Measurements from ENCODE around the gene FOCAD. TPM values are rescaled to one million over a fixed set of nuclear protein-coding genes. Genes with fewer than 3 reads are reported as not detected.

The FOCAD gene
- total and polyA plus RNA-seq, 8 donors = 5.6 to 212 (median 12.2) TPM

DNA sequence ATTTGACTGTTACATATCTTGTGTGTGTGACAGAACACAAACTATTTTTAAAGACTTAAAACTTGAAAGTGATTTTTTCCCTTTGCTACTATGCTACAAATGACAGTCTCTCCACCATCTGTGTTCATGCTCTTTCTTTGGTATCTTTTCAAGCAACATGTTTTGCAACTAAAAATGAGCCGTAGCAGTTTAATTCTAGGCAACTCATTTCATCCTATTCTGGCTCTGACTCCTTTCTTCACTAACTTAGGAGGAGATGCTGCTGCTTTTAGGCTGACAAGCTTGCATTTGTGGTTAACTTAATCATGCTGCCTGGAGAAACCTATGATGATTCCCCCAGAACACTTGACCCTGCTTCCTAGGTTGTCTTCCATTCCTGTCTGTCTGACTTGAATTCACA is 246.8 kb downstream of the FOCAD start:
- intact Hi-C loops (cut with DNase I; ENCODE audit: low total_unique reads) = no loop called here
- 76 to 88% (median 82%) methylated on average over 1 of the region's 1 CpG for WGBS, 5 donors

DNA sequence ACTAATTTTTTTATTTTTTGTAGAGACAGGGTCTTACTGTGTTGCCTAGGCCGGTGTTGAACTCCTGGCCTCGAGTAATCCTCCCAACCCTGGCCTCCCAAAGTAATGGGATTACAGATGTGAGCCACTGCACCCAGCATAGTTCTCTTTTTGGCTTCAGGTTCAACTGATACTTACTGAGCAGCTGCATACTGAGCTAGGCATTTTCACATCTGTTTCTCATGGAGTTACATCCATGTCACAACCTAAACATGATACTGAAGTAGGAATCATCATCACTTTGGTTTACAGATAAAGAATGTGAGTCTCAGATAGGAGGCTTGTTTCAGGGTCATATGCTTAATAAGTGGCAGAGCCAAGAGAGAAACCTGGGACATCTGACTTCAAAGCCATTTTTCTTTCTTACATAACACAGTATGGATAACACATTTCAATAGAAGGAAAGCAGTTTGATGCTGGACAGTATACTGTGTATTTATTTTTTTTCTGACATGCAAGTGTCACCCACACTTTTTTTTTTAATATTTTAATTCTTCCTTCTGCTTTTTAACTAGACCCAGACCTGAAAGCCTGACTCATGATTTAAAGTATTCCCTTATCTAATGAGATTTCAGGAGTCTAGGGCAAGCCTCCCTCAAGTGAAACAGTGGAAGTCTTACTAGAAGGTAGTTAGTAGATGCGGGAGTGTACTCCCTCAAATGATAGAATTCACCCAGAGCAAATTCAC is 256.6 kb downstream of the FOCAD start:
- H3K4me1 ChIP-seq = peaks cover 0 to 5% (median 2%) of the 10 kb centered on the region in 4 donors
- H3K9me3 ChIP-seq = no peaks in the 10 kb centered on the region
- no peak overlapping the region for H3K27ac ChIP-seq
- 57 to 62% (median 58%) methylated on average over 3 of the region's 3 CpGs for WGBS, 5 donors
- intact Hi-C loops (cut with DNase I; ENCODE audit: low total_unique reads) = loop anchor here (5.0 to 10.0 kb wide), 3 partner anchors 164 to 1013 kb away; no protein-coding TSS in a partner anchor
- TF ChIP-seq POLR2A (IDR thresholded peaks at IDR 0.05) (no peak), POLR2AphosphoS5 (IDR thresholded peaks at IDR 0.05) (no peak), EP300 (IDR thresholded peaks at IDR 0.05) (no peak)
- TF ChIP-seq, protein P1, sequence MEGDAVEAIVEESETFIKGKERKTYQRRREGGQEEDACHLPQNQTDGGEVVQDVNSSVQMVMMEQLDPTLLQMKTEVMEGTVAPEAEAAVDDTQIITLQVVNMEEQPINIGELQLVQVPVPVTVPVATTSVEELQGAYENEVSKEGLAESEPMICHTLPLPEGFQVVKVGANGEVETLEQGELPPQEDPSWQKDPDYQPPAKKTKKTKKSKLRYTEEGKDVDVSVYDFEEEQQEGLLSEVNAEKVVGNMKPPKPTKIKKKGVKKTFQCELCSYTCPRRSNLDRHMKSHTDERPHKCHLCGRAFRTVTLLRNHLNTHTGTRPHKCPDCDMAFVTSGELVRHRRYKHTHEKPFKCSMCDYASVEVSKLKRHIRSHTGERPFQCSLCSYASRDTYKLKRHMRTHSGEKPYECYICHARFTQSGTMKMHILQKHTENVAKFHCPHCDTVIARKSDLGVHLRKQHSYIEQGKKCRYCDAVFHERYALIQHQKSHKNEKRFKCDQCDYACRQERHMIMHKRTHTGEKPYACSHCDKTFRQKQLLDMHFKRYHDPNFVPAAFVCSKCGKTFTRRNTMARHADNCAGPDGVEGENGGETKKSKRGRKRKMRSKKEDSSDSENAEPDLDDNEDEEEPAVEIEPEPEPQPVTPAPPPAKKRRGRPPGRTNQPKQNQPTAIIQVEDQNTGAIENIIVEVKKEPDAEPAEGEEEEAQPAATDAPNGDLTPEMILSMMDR (IDR thresholded peaks at IDR 0.05) = no peak
- H3K27me3 ChIP-seq = no peaks in the 10 kb centered on the region
- no peak overlapping the region for H3K4me3 ChIP-seq
- no peak for DNase-seq
- H3K36me3 ChIP-seq = peaks cover 0 to 23% (median 8%) of the 10 kb centered on the region in 4 donors

More for the DNA sequence above, 246.8 kb downstream of the FOCAD start:
- TF ChIP-seq, protein P1 (IDR thresholded peaks at IDR 0.05) = no peak
- TF ChIP-seq POLR2AphosphoS5 (IDR thresholded peaks at IDR 0.05) = no peak
- TF ChIP-seq POLR2A (IDR thresholded peaks at IDR 0.05) = no peak
- TF ChIP-seq EP300 (IDR thresholded peaks at IDR 0.05) = no peak
- peaks cover 0 to 24% (median 21%) of the 10 kb centered on the region in 4 donors for H3K36me3 ChIP-seq
- H3K9me3 ChIP-seq = no peaks in the 10 kb centered on the region
- H3K27me3 ChIP-seq = no peaks in the 10 kb centered on the region
- H3K4me1 ChIP-seq = peaks cover 0 to 6% (median 0%) of the 10 kb centered on the region in 4 donors
- H3K27ac ChIP-seq = no peak overlapping the region
- no peak overlapping the region for H3K4me3 ChIP-seq
- DNase-seq = no peak

DNA sequence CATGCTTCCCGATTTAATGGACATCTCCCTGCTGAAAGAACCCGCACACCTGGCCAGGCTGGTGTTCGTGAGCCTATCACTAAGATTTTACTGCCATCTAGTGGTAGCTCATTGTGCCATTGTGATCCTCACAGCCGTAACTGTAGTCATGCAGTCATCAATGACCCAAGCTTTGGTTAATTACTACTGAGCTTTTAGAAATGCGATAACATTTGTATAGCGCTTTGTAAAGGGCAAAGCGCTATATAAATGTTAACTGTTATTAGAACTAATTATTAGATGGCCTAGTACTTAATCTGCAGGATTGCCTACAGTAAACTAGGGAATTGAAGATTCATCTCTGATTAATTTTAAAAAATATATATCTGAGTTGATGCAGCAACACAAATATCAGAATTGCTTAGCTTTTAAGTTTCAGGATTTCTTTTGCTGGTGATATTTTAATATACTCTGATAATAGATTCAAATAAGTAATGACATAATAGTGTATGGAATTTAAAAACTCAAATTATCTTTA is 257.2 kb downstream of the FOCAD start:
- H3K4me1 ChIP-seq = peaks cover 0 to 5% (median 2%) of the 10 kb centered on the region in 4 donors
- no peaks in the 10 kb centered on the region for H3K27me3 ChIP-seq
- H3K9me3 ChIP-seq = no peaks in the 10 kb centered on the region
- no peak overlapping the region for H3K4me3 ChIP-seq
- WGBS, 5 donors = 2 to 8% (median 6%) methylated on average over 7 of the region's 7 CpGs
- intact Hi-C loops (cut with DNase I; ENCODE audit: low total_unique reads) = loop anchor here (5.0 to 10.0 kb wide), 3 partner anchors 164 to 1014 kb away; no protein-coding TSS in a partner anchor
- peaks cover 0 to 17% (median 9%) of the 10 kb centered on the region in 4 donors for H3K36me3 ChIP-seq
- TF ChIP-seq POLR2A (IDR thresholded peaks at IDR 0.05) (no peak), POLR2AphosphoS5 (IDR thresholded peaks at IDR 0.05) (peak in 1 of 3 donors; percentile 34), EP300 (IDR thresholded peaks at IDR 0.05) (no peak)
- TF ChIP-seq, protein P1 (IDR thresholded peaks at IDR 0.05) = peak in 5 of 7 experiments; percentile 47 to 82 (median 68)
- no peak overlapping the region for H3K27ac ChIP-seq
- DNase-seq = peak; percentile 65 to 89

DNA sequence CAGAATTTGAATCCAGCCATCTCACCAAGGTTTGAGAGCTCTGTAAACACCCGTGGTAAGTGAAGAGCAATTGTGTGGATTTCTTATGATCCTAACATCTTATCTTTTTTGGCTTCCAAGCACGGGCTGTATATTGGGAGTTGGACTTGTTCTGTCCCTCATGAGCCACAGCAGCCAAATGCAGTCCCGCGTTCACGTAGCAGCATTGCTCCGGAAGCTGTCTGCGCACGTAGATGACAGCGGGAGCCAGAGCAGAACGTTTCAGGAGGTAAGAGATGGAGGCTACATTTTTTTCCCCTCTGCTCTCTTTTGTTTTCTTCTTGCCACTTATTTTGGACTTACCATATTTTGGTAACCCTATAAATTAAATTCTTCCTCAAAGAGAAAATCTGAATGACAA is 260.4 kb downstream of the FOCAD start:
- Histone ChIP-seq H3K27me3 (no peaks in the 10 kb centered on the region), H3K4me3 (no peak overlapping the region), H3K36me3 (peaks cover 0 to 27% (median 13%) of the 10 kb centered on the region in 4 donors), H3K9me3 (no peaks in the 10 kb centered on the region), H3K27ac (no peak overlapping the region), H3K4me1 (peaks cover 0 to 5% (median 2%) of the 10 kb centered on the region in 4 donors)
- no peak for DNase-seq
- 84 to 91% (median 85%) methylated on average over 10 of the region's 10 CpGs for WGBS, 5 donors
- intact Hi-C loops (cut with DNase I; ENCODE audit: low total_unique reads) = loop anchor here (5.0 to 10.0 kb wide), 3 partner anchors 160 to 1017 kb away; no protein-coding TSS in a partner anchor
- no peak for TF ChIP-seq EP300 (IDR thresholded peaks at IDR 0.05)
- TF ChIP-seq, protein P1 (IDR thresholded peaks at IDR 0.05) = no peak
- TF ChIP-seq POLR2A (IDR thresholded peaks at IDR 0.05) = no peak
- TF ChIP-seq POLR2AphosphoS5 (IDR thresholded peaks at IDR 0.05) = no peak

Data from stomach (tissue), 9 donors.